ENCODE data around the gene HEG1.
"Not testable (repeated sequence)": the region's sequence is repeated elsewhere in the genome, so short reads cannot be mapped to it uniquely, and the experiment has no call there.

The HEG1 gene

GRCh38 chr3:124982855-124983254 is 72.9 kb downstream of the HEG1 start:
- DNase-seq, result no peak

- DNase-seq, result no peak
Observed at GRCh38 chr3:124981472-124981871, 74.3 kb downstream of the HEG1 start.

GRCh38 chr3:124978627-124979026 is 77.2 kb downstream of the HEG1 start:
- no peak for DNase-seq

- no peak for DNase-seq
Observed at GRCh38 chr3:124976383-124976782, 79.4 kb downstream of the HEG1 start.

- no peak for DNase-seq
Observed at GRCh38 chr3:124974691-124975090, 81.1 kb downstream of the HEG1 start.

- DNase-seq, result no peak
Observed at GRCh38 chr3:124973290-124973689, 82.5 kb downstream of the HEG1 start.

- no peak for DNase-seq
Observed at GRCh38 chr3:124972457-124972856, 83.3 kb downstream of the HEG1 start.

GRCh38 chr3:124969963-124970722 is 85.7 kb downstream of the HEG1 start:
- no peak for DNase-seq

- DNase-seq, result no peak
Observed at GRCh38 chr3:124969190-124969589, 86.6 kb downstream of the HEG1 start.

- DNase-seq, result no peak
Observed at GRCh38 chr3:124967964-124968363, 87.8 kb downstream of the HEG1 start.

GRCh38 chr3:124966521-124967445 is 89.0 kb downstream of the HEG1 start:
- no peak for DNase-seq

GRCh38 chr3:124965413-124965812 is 90.4 kb downstream of the HEG1 start:
- DNase-seq, result no peak

GRCh38 chr3:124964387-124964786 is 91.4 kb downstream of the HEG1 start:
- peak; percentile 64 for DNase-seq

GRCh38 chr3:124963755-124964154 is 92.0 kb downstream of the HEG1 start:
- DNase-seq, result no peak

GRCh38 chr3:124962403-124962940 is 93.3 kb downstream of the HEG1 start:
- DNase-seq, result peak; percentile 47

GRCh38 chr3:124960698-124961097 is 95.1 kb downstream of the HEG1 start:
- DNase-seq, result no peak

GRCh38 chr3:124960105-124960504 is 95.7 kb downstream of the HEG1 start:
- no peak for DNase-seq

GRCh38 chr3:124957951-124958350 is 97.8 kb downstream of the HEG1 start:
- DNase-seq, result not testable (repeated sequence)

GRCh38 chr3:124952282-124952855 is 103.4 kb downstream of the HEG1 start:
- DNase-seq, result no peak

GRCh38 chr3:124951511-124952281 is 104.1 kb downstream of the HEG1 start:
- DNase-seq, result peak; percentile 46

GRCh38 chr3:124950026-124950425 is 105.8 kb downstream of the HEG1 start:
- no peak for DNase-seq

GRCh38 chr3:124942613-124943012 is 113.2 kb downstream of the HEG1 start:
- DNase-seq, result no peak

GRCh38 chr3:124941771-124942170 is 114.0 kb downstream of the HEG1 start:
- DNase-seq, result no peak
